Measurements from ENCODE around the gene SMYD3.

- TF ChIP-seq, protein P1, sequence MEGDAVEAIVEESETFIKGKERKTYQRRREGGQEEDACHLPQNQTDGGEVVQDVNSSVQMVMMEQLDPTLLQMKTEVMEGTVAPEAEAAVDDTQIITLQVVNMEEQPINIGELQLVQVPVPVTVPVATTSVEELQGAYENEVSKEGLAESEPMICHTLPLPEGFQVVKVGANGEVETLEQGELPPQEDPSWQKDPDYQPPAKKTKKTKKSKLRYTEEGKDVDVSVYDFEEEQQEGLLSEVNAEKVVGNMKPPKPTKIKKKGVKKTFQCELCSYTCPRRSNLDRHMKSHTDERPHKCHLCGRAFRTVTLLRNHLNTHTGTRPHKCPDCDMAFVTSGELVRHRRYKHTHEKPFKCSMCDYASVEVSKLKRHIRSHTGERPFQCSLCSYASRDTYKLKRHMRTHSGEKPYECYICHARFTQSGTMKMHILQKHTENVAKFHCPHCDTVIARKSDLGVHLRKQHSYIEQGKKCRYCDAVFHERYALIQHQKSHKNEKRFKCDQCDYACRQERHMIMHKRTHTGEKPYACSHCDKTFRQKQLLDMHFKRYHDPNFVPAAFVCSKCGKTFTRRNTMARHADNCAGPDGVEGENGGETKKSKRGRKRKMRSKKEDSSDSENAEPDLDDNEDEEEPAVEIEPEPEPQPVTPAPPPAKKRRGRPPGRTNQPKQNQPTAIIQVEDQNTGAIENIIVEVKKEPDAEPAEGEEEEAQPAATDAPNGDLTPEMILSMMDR (conservative IDR thresholded peaks at IDR 0.05; ENCODE audit: low read length): no peak
- no peak for TF ChIP-seq EZH2phosphoT487 (IDR thresholded peaks at IDR 0.05; ENCODE audit: borderline replicate concordance)
Measured at GRCh38 chr1:246142320-246142893, 364.7 kb downstream of the SMYD3 start.

Measured in Loucy (cell line).